Progenitor cell of endocrine pancreas (in vitro differentiated cells): ENCODE results near the gene SUGP2. TPM values are rescaled to one million over a fixed set of nuclear protein-coding genes. Genes with fewer than 3 reads are reported as not detected.

ENCODE experiments used
- DNase-seq: peaks from one replicate; pipeline ENCODE4 v3.0.0; 2021; ENCODE audit warnings: low spot score; ENCODE audit not compliant: unreplicated experiment
- H3K27ac Mint-ChIP-seq: 2 replicates; pipeline ENCODE4 v1.8.0; 2021; ENCODE audit warnings: mild to moderate bottlenecking, moderate library complexity, mixed read lengths
- H3K27me3 Mint-ChIP-seq: 2 replicates; pipeline ENCODE4 v1.8.0; 2021; ENCODE audit warnings: mixed read lengths
- H3K36me3 Mint-ChIP-seq: 2 replicates; pipeline ENCODE4 v1.8.0; 2022; ENCODE audit warnings: mixed read lengths; ENCODE audit not compliant: insufficient read depth
- H3K4me1 Mint-ChIP-seq: 2 replicates; pipeline ENCODE4 v1.8.0; 2021; ENCODE audit warnings: low read depth, mixed read lengths
- H3K4me3 Mint-ChIP-seq: 2 replicates; pipeline ENCODE4 v1.8.0; 2021; ENCODE audit warnings: low read depth, mild to moderate bottlenecking, moderate library complexity, mixed read lengths
- H3K9me3 Mint-ChIP-seq: 2 replicates; pipeline ENCODE4 v1.8.0; 2021; ENCODE audit warnings: low read depth, mixed read lengths
- total RNA-seq: library from RNA; stranded (reverse); gene quantifications from 2 replicates; pipeline ENCODE4 v1.2.1, GENCODE V29; 2021
- TF ChIP-seq, protein P1 (sequence below): fragments of 200-600 bp; sonication (generic); IDR thresholded peaks from one replicate; pipeline ENCODE4 v1.5.0; 2021; ENCODE audit warnings: antibody characterized with exemption, mild to moderate bottlenecking; ENCODE audit not compliant: unreplicated experiment

Gene SUGP2
- total RNA-seq, 1 donor from 2014 or later, result 153 TPM

DNA sequence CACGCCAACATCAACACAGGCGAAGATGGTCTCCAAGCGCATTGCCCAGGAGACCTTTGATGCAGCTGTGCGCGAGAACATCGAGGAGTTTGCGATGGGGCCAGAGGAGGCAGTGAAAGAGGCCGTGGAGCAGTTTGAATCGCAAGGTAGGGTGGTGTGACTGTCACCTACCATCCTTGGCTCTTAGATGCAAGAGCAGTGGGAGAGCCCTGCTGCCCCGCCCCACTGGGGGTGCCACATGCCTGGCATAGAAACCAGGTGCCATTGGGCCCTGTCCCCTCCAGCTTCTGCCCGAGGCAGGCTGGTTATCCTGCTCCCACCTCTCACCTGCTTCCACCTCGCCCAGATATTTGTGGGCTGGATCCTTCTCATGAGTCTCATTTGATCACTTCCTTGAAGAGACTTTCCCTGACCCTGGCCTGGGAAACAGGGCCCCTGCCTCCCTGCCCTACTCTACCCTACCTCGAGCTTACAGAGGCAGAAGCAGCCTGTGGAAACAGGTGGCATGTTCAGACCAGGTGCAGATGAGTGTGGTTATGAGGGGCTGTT, 9.5 kb upstream of the SUGP2 start:
- no peaks in the 10 kb centered on the region for H3K9me3 Mint-ChIP-seq
- H3K4me1 Mint-ChIP-seq, result no peaks in the 10 kb centered on the region
- H3K36me3 Mint-ChIP-seq, result peaks cover 15% of the 10 kb centered on the region
- no peak for DNase-seq
- no peak overlapping the region for H3K27ac Mint-ChIP-seq
- H3K4me3 Mint-ChIP-seq, result no peak overlapping the region
- TF ChIP-seq, protein P1, sequence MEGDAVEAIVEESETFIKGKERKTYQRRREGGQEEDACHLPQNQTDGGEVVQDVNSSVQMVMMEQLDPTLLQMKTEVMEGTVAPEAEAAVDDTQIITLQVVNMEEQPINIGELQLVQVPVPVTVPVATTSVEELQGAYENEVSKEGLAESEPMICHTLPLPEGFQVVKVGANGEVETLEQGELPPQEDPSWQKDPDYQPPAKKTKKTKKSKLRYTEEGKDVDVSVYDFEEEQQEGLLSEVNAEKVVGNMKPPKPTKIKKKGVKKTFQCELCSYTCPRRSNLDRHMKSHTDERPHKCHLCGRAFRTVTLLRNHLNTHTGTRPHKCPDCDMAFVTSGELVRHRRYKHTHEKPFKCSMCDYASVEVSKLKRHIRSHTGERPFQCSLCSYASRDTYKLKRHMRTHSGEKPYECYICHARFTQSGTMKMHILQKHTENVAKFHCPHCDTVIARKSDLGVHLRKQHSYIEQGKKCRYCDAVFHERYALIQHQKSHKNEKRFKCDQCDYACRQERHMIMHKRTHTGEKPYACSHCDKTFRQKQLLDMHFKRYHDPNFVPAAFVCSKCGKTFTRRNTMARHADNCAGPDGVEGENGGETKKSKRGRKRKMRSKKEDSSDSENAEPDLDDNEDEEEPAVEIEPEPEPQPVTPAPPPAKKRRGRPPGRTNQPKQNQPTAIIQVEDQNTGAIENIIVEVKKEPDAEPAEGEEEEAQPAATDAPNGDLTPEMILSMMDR, result no peak
- H3K27me3 Mint-ChIP-seq, result no peaks in the 10 kb centered on the region

DNA sequence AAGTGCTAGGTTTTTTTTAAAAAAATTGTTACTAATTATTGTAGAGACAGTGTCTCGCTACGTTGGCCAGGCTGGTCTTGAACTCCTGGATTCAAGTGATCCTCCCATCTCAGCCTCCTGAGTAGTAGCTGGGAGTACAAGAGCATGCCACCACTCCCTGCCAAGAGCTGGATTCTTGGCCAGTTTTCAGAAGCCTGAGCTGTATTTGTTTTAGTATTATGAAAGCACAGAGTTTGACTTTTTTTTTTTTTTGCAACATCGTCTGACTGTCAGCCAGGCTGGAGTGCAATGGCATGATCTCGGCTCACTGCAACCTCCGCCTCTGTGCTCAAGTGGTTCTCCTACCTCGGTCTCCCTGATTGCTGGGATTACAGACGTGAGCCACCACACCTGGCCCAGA, 7.1 kb upstream of the SUGP2 start:
- Mint-ChIP-seq H3K9me3 (no peaks in the 10 kb centered on the region), H3K27ac (no peak overlapping the region), H3K27me3 (no peaks in the 10 kb centered on the region), H3K4me3 (no peak overlapping the region), H3K36me3 (peaks cover 21% of the 10 kb centered on the region), H3K4me1 (no peaks in the 10 kb centered on the region)
- no peak for DNase-seq
- TF ChIP-seq, protein P1, result no peak

DNA sequence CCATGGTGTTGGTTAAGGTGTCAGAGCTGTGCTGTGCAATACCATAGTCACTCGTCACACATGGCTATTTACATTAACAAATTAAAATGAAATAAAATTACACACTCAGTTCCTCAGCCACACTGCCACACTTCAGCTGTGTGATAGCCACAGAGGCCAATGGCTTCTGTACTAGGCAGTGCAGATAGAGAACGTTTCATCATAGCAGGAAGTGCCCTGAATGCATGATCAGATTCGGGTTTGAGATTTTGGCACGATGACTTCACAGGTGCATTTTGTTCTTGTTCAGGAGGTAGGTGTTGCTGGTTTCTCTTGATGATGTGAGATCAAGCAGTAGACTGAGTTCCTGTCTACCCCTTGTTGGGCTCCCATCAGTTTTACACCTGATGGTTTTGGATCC, 6.6 kb upstream of the SUGP2 start:
- TF ChIP-seq, protein P1, result no peak

DNA sequence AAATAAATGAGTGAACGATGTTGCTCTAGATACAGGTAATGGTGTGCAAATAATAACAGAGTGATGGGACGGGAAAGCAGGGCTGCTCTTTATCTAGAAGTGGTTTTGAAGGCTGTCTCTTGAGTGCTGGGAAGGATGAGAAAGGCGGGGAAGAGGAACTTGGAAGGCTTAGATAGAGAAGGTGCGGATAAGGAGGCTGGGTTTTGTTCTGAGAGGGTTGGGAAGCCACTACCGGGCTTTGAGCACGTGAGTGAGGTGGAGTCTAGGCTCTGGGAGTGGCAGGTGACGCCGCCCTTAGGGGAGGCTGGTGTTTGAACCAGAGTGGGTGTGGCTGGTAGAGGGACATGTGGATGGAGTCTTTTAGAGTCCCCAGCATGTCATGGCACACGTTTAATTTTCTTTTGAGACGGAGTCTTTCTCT, 897 bp upstream of the SUGP2 start:
- H3K4me1 Mint-ChIP-seq, result peaks cover 13% of the 10 kb centered on the region
- no peaks in the 10 kb centered on the region for H3K9me3 Mint-ChIP-seq
- H3K27ac Mint-ChIP-seq, result peak overlapping the region; percentile 81
- no peaks in the 10 kb centered on the region for H3K27me3 Mint-ChIP-seq
- DNase-seq, result no peak
- TF ChIP-seq, protein P1, result no peak
- peak overlapping the region; percentile 87 for H3K4me3 Mint-ChIP-seq
- H3K36me3 Mint-ChIP-seq, result peaks cover 12% of the 10 kb centered on the region

More for the DNA sequence above, 6.6 kb upstream of the SUGP2 start:
- no peaks in the 10 kb centered on the region for H3K9me3 Mint-ChIP-seq
- no peak for DNase-seq
- H3K36me3 Mint-ChIP-seq, result peaks cover 17% of the 10 kb centered on the region
- H3K27me3 Mint-ChIP-seq, result no peaks in the 10 kb centered on the region
- H3K4me3 Mint-ChIP-seq, result no peak overlapping the region
- H3K27ac Mint-ChIP-seq, result no peak overlapping the region
- H3K4me1 Mint-ChIP-seq, result no peaks in the 10 kb centered on the region

DNA sequence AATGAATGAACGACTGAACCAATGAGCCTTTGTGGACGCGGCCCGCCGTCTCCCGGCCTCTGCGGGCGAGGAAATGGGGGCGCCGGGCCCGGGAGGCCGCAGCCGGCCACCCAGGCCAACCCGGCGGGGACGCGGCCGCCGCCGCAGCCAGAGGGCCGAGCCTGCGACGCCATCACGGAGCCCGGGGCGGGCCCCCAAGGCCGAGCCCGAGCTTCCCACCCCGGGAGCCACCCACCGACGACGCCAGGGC, 216 bp downstream of the SUGP2 start:
- H3K9me3 Mint-ChIP-seq, result no peaks in the 10 kb centered on the region
- H3K4me3 Mint-ChIP-seq, result peak overlapping the region; percentile 96
- peak overlapping the region; percentile 91 for H3K27ac Mint-ChIP-seq
- H3K27me3 Mint-ChIP-seq, result no peaks in the 10 kb centered on the region
- H3K4me1 Mint-ChIP-seq, result peaks cover 13% of the 10 kb centered on the region
- TF ChIP-seq, protein P1, result no peak
- H3K36me3 Mint-ChIP-seq, result peaks cover 12% of the 10 kb centered on the region
- no peak for DNase-seq
